Measurements from ENCODE around the gene IBTK. TPM values are rescaled to one million over a fixed set of nuclear protein-coding genes. Genes with fewer than 3 reads are reported as not detected.

Gene IBTK
- total RNA-seq, 2 donors from 2014 or later, result 24.8 TPM

DNA sequence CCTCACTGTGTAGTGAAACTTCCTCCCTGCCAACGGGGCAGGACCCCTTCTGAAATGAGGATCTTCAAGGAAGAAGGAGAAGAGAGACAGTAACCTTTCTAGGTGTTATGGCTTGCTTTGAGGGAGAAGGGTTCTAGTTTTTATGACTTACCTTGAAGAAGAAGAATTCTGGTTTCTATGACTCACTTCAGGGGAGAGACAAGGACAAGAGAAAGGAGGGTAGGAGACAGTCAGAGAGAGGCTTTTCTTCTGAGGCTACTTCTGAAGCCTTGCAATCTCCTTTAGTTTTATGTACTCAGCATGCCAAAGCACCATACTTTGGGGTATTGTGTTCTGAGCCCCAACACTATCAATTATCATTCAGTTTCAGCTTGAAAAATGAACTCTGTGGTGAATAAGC, 25.8 kb upstream of the IBTK start:
- Histone ChIP-seq H3K4me1 (no peaks in the 10 kb centered on the region), H3K27ac (no peak overlapping the region), H3K9me3 (no peaks in the 10 kb centered on the region), H3K27me3 (no peaks in the 10 kb centered on the region), H3K4me3 (no peak overlapping the region), H3K36me3 (no peaks in the 10 kb centered on the region)
- TF ChIP-seq, protein P1, sequence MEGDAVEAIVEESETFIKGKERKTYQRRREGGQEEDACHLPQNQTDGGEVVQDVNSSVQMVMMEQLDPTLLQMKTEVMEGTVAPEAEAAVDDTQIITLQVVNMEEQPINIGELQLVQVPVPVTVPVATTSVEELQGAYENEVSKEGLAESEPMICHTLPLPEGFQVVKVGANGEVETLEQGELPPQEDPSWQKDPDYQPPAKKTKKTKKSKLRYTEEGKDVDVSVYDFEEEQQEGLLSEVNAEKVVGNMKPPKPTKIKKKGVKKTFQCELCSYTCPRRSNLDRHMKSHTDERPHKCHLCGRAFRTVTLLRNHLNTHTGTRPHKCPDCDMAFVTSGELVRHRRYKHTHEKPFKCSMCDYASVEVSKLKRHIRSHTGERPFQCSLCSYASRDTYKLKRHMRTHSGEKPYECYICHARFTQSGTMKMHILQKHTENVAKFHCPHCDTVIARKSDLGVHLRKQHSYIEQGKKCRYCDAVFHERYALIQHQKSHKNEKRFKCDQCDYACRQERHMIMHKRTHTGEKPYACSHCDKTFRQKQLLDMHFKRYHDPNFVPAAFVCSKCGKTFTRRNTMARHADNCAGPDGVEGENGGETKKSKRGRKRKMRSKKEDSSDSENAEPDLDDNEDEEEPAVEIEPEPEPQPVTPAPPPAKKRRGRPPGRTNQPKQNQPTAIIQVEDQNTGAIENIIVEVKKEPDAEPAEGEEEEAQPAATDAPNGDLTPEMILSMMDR (IDR thresholded peaks at IDR 0.05), result no peak
- no peak for DNase-seq (ENCODE audit: low spot score)

DNA sequence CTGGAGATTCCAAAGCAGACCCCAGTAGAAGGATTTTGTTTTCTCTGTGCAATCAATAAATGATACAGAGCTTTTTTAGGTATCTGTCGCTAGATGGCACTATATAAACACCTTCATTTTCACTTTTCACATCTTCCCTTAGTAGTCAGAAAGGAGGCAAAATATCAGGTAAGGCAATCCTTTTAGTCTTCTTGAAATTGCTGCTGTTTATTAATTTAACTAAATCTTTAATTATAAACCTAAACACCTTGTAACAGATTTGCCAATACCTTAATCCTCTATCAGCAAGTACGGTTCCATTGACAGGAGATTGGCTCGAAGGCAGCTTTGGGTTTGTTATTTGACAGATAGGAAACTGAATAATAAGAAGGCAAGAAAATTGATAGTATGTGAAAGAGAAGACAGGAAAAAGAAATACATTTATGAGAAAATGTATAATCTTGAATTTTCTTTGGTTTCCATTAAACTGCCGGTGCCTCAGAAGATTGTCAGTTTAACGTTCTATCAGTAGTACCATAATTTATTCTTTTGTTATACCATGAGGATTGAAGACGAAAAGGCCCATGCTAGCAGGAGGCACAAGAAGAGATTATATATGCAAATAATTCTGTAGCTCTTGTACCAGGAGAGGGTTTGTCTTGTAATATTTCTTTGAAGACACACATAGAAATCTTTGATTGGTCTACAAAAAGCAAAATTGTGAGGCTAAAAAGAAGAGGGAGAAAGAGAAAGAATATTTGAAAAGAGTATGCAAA, 23.5 kb upstream of the IBTK start:
- H3K27ac ChIP-seq, result no peak overlapping the region
- no peaks in the 10 kb centered on the region for H3K36me3 ChIP-seq
- TF ChIP-seq, protein P1 (IDR thresholded peaks at IDR 0.05), result peak; percentile 21 to 71
- DNase-seq (ENCODE audit: low spot score), result no peak
- H3K4me1 ChIP-seq, result no peaks in the 10 kb centered on the region
- no peaks in the 10 kb centered on the region for H3K27me3 ChIP-seq
- H3K9me3 ChIP-seq, result no peaks in the 10 kb centered on the region
- H3K4me3 ChIP-seq, result no peak overlapping the region

DNA sequence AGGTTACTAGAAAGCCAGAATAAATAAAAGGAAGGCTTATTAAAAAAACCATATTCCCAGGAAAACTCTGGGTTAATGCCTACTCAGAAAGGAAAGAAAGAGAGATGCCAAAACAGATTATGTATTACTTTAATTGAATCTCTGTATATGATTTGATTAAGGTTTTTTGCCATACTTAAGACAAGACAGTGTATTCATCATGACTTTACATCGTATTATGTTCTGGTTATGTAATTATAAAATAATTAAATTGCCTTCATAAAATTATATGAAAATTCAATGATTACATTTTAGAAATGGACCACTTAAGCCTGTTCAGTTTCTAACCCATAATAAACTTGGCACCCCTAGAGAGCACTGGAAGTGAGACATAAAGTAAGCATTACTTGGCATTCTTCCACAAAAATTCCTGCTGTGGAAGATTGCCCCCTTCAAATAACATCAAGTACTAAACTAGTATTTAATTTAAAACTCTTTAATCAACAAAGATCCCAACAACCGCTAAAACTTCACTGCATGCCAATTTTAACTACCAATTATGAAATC, 20.8 kb upstream of the IBTK start:
- Histone ChIP-seq H3K9me3 (no peaks in the 10 kb centered on the region), H3K4me1 (no peaks in the 10 kb centered on the region), H3K4me3 (no peak overlapping the region), H3K27ac (no peak overlapping the region), H3K36me3 (no peaks in the 10 kb centered on the region), H3K27me3 (no peaks in the 10 kb centered on the region)
- TF ChIP-seq, protein P1 (IDR thresholded peaks at IDR 0.05), result no peak
- no peak for DNase-seq (ENCODE audit: low spot score)

DNA sequence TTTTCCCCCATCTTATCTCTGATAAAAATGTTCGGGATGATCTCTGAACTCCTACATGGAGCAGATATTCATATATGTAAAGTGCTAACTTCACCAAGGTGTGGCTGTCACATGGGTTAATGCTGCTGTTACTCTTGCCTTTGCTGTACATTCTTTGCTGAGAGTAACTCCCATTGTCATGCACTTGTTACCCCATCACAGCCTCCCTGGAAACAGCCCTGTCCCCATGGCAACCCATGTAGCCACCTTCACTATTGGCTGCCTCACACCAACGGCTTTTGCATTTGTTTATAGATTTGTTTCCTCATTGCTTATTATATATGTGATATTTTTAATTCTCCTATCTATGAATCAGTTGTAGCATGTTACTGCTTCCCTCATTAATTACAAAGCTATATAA, 17.3 kb upstream of the IBTK start:
- H3K36me3 ChIP-seq, result no peaks in the 10 kb centered on the region
- H3K27me3 ChIP-seq, result no peaks in the 10 kb centered on the region
- TF ChIP-seq, protein P1 (IDR thresholded peaks at IDR 0.05), result no peak
- H3K9me3 ChIP-seq, result no peaks in the 10 kb centered on the region
- no peak overlapping the region for H3K27ac ChIP-seq
- no peak for DNase-seq (ENCODE audit: low spot score)
- H3K4me1 ChIP-seq, result peaks cover 0 to 8% of the 10 kb centered on the region in 2 donors
- no peak overlapping the region for H3K4me3 ChIP-seq

DNA sequence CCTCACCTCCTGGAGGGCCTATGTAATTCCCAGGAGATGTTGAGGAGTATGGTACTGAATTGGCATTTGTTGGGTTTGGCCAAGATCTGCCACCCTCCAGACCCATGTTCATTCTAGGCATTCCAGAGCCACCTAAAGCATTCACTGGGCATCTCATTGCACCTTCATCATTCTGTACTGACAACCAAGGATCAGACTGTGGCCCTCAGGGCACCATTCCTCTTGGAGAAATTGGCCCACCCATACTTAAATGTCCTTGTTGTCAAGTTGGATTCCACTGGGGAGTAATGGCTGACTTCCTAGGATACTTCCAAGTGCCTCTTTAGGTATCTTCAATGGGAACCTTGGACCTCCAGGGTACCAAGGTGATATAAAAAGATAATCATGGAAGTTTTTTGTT, 16.8 kb upstream of the IBTK start:
- TF ChIP-seq, protein P1 (IDR thresholded peaks at IDR 0.05), result no peak
- DNase-seq (ENCODE audit: low spot score), result no peak
- no peak overlapping the region for H3K27ac ChIP-seq
- H3K4me3 ChIP-seq, result no peak overlapping the region
- H3K36me3 ChIP-seq, result no peaks in the 10 kb centered on the region
- H3K27me3 ChIP-seq, result no peaks in the 10 kb centered on the region
- no peaks in the 10 kb centered on the region for H3K9me3 ChIP-seq
- peaks cover 0 to 8% of the 10 kb centered on the region in 2 donors for H3K4me1 ChIP-seq

Data from right atrium auricular region (tissue), 2 donors.